ENCODE measurements around the gene FBXO33.

The FBXO33 gene

GRCh38 chr14:39431416-39432178 is 636 bp downstream of the FBXO33 start:
- peak; percentile 62 for DNase-seq (ENCODE audit: low spot score)

- no peak for DNase-seq (ENCODE audit: low spot score)
Observed at GRCh38 chr14:39430762-39431415, 1.3 kb downstream of the FBXO33 start.

GRCh38 chr14:39428118-39428517 is 4.1 kb downstream of the FBXO33 start:
- no peak for DNase-seq (ENCODE audit: low spot score)

GRCh38 chr14:39426605-39427004 is 5.6 kb downstream of the FBXO33 start:
- DNase-seq (ENCODE audit: low spot score), result peak; percentile 55

GRCh38 chr14:39425947-39426346 is 6.3 kb downstream of the FBXO33 start:
- no peak for DNase-seq (ENCODE audit: low spot score)

- DNase-seq (ENCODE audit: low spot score), result no peak
Observed at GRCh38 chr14:39423793-39424192, 8.4 kb downstream of the FBXO33 start.

- no peak for DNase-seq (ENCODE audit: low spot score)
Observed at GRCh38 chr14:39422243-39422642, 10.0 kb downstream of the FBXO33 start.

- no peak for DNase-seq (ENCODE audit: low spot score)
Observed at GRCh38 chr14:39419272-39419671, 13.0 kb downstream of the FBXO33 start.

GRCh38 chr14:39417014-39417413 is 15.2 kb downstream of the FBXO33 start:
- DNase-seq (ENCODE audit: low spot score), result no peak

GRCh38 chr14:39416072-39416471 is 16.2 kb downstream of the FBXO33 start:
- DNase-seq (ENCODE audit: low spot score), result no peak

GRCh38 chr14:39406560-39406959 is 25.7 kb downstream of the FBXO33 start:
- DNase-seq (ENCODE audit: low spot score), result no peak

- no peak for DNase-seq (ENCODE audit: low spot score)
Observed at GRCh38 chr14:39398382-39398781, 33.9 kb downstream of the FBXO33 start.

- DNase-seq (ENCODE audit: low spot score), result no peak
Observed at GRCh38 chr14:39396448-39396847, 35.8 kb downstream of the FBXO33 start.

GRCh38 chr14:39395555-39396254 is 36.5 kb downstream of the FBXO33 start:
- peak; percentile 55 for DNase-seq (ENCODE audit: low spot score)

GRCh38 chr14:39393289-39393688 is 38.9 kb downstream of the FBXO33 start:
- DNase-seq (ENCODE audit: low spot score), result no peak

- no peak for DNase-seq (ENCODE audit: low spot score)
Observed at GRCh38 chr14:39384177-39384576, 48.1 kb downstream of the FBXO33 start.

- DNase-seq (ENCODE audit: low spot score), result no peak
Observed at GRCh38 chr14:39383741-39384140, 48.5 kb downstream of the FBXO33 start.

GRCh38 chr14:39383026-39383660 is 49.1 kb downstream of the FBXO33 start:
- no peak for DNase-seq (ENCODE audit: low spot score)

GRCh38 chr14:39382463-39382862 is 49.8 kb downstream of the FBXO33 start:
- no peak for DNase-seq (ENCODE audit: low spot score)

- peak; percentile 27 for DNase-seq (ENCODE audit: low spot score)
Observed at GRCh38 chr14:39381366-39381765, 50.9 kb downstream of the FBXO33 start.

GRCh38 chr14:39376667-39377403 is 55.4 kb downstream of the FBXO33 start:
- peak; percentile 12 for DNase-seq (ENCODE audit: low spot score)

GRCh38 chr14:39374851-39375250 is 57.4 kb downstream of the FBXO33 start:
- DNase-seq (ENCODE audit: low spot score), result peak; percentile 55

All from kidney tubule cell (primary cell).